DND-41 (cell line): ENCODE data around the gene LRRC75B.

Source experiments
- CTCF ChIP-seq: IDR thresholded peaks from 2 replicates; pipeline ENCODE4 v1.5.1; 2012; ENCODE audit warnings: borderline replicate concordance, low read length, moderate library complexity, mild to moderate bottlenecking; ENCODE audit not compliant: poor library complexity, severe bottlenecking; ENCODE audit errors: extremely low read depth
- EZH2 ChIP-seq: IDR thresholded peaks from 3 replicates; pipeline ENCODE4 v1.6.1; 2012; ENCODE audit warnings: borderline replicate concordance, low read depth, mild to moderate bottlenecking, moderate library complexity, low read length, inconsistent platforms; ENCODE audit not compliant: severe bottlenecking

DNA sequence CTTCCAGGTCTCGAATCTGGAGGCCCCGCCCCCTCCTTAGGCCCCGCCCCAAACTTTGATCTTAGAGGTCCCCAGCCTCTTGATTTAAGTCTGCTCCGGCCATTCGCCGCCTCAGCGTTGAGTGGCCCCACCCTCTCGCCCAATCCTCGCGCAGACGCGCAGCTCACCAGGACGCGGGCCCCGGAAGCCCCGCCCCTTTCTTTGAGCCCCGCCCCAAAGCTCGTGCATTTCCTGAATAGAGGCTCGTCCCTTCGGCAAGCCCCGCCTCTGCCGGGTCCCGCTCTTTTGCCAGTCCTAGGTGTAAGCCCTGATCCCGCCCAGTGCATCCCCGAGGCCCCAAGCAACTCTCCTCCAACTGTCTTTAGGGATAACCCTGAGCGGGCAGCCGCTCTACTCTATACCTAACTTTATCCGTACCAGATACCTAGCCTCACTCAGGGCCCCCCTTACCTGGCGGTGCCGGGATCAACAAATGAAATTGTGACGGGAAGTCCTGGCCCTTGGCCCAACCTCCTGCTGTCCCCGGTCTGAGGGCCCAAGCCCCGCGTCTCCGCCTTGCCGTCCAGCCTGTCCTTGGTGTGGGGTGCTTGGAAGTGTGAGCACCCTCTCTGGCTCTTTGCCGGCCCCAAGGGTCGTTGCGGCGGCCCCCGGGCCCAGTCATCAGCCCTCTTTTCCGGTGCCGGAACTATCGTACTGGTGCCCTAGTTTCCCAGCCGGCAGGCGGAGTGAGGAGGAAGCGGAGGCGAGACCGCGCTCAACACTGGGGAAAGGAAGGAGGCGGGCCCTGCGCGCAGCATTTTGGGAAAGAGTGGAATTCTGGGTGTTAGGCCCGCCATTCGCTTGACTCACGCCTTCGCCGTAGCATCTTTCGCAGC is 37.5 kb downstream of the LRRC75B start, which contains the start of gene SNRPD3:
- TF ChIP-seq CTCF (no peak), EZH2 (no peak)
